ENCODE measurements around the gene EPHB2.

Gene EPHB2

GRCh38 chr1:22962558-22962957, 251.9 kb downstream of the EPHB2 start:
- DNase-seq: no peak

DNA sequence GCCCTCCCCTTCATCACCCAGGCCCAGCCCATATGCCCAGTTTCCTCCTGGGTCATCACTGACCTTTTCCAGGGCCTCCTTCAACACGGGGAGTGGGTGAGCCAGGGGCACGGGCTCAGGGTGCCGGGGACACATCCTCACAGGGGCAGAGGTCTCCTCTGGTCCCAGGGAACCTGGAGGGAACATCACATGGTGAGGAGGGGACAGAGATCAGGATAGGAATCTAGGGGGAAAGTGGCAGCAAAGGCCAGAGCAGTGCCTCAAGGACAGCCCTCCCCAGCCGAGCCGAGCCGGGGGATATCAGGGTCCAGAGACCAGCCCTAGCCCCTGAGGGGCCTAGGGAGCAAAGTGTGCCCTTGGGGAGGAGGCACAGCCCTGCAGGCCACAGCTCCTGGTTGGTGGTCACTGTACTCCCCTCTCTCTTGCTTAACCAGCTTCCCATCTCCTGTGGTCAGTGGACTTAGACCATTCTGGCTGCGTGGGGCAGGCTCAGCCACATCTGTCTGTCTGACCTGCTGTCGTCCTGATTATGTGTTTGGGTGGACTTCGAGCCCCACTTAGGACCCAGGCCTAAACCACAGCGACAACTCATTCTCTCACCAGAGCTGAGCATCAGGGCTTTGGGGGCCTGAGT, 252.5 kb downstream of the EPHB2 start:
- no peak for DNase-seq

GRCh38 chr1:22966309-22966708, 255.7 kb downstream of the EPHB2 start:
- DNase-seq: no peak

DNA sequence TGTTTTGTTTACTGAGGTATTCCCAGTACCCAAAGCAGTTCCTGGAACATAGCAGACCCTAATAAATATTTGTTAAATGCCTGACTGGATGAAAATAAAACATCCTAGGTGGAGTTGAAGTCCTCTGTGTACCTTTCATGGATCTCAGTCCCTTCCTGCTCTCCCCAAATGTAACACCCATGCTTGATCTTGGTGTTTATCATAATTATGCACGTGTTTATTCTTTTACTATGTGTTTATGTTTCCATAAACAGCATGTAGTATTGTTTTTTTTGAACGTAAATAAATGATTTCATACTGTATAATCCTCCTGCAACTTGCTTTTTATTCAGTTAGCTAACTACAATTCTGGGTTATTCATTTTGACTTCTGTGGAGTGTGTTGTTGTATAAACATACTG, 257.2 kb downstream of the EPHB2 start:
- no peak for DNase-seq

- no peak for DNase-seq
These were observed 258.7 kb downstream of the EPHB2 start for GRCh38 chr1:22969304-22969709.

DNA sequence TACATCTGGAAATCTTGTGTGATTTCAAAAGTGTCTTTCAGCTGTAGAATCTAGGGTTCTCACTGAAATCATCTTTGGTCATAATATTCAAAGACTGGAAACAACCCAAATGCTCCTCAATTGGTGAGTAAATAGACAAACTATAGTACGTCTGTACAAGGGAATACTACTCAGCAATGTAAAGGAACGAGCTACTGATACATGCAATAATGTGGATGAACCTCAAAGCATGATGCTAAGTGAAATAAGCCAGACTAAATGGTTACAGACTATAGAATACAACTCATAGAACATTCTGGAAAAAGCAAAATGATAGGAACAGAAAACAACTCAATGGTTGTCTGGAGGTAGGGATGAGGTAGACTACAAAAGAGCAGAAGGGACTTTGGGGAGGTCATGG, 259.5 kb downstream of the EPHB2 start:
- DNase-seq: no peak

All from stimulated activated CD4-positive, alpha-beta T cell treated with anti-CD3 and anti-CD28 coated beads, Interleukin-1b, Interleukin-23, amount 100 ng/mL, for 48 hours (primary cell).